GM21447 (cell line): Measurements from ENCODE around the gene FITM1.
"Not testable (repeated sequence)": the region's sequence is repeated elsewhere in the genome, so short reads cannot be mapped to it uniquely, and the experiment has no call there.

ENCODE experiments used
- ATAC-seq: cut with Tn5 transposase; IDR thresholded peaks from one replicate; pipeline ENCODE4 v1.9.1; 2021; ENCODE audit not compliant: unreplicated experiment

The FITM1 gene

GRCh38 chr14:24098229-24098926 lies 32.1 kb upstream of the FITM1 start:
- ATAC-seq: no peak

DNA sequence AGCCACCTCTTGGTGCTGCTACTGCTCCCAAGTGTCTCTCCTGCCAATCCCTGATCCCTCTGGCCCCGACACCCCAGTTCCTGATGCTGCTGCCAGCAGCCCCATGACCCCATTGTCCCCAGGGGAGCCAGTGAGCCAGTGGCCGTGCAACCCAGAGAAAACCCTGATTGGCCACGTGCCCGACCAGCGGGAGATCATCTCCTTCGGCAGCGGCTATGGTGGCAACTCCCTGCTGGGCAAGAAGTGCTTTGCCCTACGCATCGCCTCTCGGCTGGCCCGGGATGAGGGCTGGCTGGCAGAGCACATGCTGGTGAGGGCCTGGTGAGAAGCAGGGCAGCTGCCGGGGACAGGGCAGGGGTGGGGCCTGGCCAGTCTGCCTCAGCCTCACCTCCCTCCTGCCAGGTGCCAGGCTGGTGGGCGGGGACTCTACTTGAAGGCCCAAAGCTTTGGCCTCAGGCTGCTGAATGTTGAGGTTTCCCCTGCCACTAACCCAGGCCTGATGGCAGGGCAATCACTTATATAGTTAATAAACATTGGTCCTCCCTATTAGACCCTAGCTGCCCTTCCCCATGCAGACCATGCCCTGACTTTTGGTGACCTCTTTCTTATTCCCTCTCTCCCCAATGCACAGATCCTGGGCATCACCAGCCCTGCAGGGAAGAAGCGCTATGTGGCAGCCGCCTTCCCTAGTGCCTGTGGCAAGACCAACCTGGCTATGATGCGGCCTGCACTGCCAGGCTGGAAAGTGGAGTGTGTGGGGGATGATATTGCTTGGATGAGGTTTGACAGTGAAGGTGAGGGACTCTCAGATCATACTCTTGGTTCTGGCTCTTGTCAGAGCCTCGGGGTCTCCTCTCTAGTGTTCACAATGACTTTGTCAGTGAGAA lies 31.3 kb upstream of the FITM1 start:
- no peak for ATAC-seq

GRCh38 chr14:24100197-24100981 lies 30.1 kb upstream of the FITM1 start:
- no peak for ATAC-seq

DNA sequence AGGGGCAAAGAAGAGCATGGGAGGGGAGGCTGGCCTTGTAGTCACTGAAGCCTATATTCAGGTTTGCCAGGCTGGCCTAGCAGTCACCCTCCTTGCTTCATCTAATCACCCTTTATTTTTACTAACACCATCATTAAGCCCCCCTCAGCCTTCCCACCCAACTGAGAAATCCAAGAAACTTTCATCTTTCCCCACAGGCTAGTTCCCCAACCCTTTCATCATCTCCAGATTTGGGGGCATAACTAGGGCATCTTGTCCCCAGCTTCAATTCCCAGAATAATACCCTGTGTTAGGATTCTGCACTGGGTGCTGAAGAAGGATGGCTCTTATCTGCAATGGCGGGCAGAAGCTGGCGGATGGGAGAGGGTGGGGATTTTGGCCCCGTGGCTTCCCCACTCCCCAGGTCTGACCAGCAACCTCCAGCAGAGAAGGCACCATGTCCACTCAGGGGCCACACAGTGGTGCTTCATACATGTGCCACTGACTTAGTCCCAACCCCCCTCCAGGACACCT lies 29.4 kb upstream of the FITM1 start:
- no peak for ATAC-seq

- ATAC-seq: no peak
Observed at GRCh38 chr14:24102357-24103048, 28.0 kb upstream of the FITM1 start.

- ATAC-seq: no peak
Observed at GRCh38 chr14:24103451-24103850, 27.0 kb upstream of the FITM1 start.

DNA sequence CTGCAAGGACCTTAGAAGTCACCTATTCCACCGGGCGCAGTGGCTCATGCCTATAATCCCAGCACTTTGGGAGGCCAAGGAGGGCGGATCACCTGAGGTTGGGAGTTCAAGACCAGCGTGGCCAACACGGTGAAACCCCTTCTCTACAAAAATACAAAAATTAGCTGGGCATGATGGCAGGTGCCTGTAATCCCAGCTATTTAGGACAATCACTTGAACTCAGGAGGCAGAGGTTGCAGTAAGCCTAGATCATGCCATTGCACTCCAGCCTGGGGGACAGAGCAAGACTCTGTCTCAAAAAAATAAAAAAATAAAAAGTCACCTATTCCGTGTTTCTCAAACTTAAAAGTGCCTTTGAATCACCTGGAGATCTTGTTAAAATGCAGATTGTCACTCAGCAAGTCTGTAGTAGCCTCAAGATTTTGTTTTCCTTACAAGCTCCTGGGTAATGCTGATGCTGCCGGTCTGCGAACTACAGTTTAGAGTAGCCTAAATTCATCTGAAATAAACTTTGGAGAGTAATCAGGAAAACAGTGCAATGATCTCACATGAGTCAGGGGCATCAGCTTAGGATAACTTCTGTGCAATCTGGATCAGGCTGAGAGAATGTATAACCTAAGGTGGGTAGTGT lies 24.7 kb upstream of the FITM1 start:
- ATAC-seq: not testable (repeated sequence)

DNA sequence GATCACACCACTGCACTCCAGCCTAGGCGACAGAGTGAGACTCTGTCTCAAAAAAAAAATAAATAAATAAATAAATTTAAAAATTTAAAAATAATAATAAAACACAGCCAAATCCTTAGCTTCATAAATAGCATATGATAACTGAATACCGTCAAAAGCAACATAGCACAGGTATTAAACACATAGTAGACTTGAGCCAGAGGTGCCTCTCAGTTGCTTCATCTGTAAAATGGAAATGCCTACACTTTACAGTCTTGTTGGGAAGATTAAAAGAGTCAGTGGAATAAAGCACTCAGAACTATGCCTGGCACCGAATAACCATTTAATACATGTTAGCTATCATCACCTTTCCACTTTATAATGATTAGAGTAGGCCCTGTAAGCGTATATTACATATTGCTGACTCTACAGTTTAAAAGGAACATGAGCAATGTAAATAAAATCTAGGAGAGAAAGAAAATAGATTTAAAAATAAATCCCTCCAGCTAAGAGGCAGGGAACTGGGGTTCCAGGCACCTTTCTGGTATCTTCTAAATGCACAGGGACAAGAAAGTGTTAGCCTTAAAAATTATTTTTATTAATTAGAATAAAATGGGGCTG lies 23.7 kb upstream of the FITM1 start:
- no peak for ATAC-seq

- no peak for ATAC-seq
Observed at GRCh38 chr14:24108336-24108874, 22.1 kb upstream of the FITM1 start.

DNA sequence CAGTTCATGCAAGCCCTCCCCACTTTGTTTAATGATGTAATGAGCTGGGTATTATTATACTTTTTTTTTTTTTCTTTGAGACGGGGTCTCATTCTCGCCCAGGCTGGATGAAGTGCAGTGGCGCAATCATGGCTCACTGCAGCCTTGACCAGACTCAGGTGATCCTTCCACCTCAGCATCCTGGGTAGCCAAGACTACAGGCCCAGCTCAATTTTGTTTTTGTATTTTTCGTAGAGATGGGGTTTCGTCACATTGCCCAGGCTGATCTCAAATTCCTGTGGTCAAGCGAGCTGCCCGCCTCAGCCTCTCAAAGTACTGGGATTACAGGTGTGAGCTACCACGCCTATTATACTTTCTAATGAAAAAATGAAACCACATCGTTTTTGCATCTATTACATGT lies 20.4 kb upstream of the FITM1 start:
- ATAC-seq: no peak

GRCh38 chr14:24110523-24110922 lies 19.9 kb upstream of the FITM1 start:
- ATAC-seq: no peak

DNA sequence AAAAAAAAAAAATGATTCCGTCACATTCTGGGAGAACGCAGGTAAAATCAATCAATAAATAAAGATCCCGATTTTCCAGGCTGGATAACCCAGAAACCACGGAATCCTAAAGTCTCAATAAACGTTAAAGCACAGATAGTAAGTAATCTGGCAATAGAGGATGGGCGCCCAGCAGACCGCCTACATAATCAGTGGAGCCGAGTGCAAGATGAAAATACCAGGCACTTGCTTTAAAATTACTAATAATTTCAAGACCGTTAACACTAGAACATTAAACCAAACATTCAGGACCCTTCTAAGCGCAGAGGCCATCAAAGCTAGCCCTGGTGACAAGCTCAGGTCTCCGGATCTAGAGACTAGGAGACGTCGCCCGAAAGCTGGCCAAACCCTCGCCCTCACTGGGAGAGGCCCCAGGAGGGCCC lies 17.1 kb upstream of the FITM1 start:
- ATAC-seq: no peak

DNA sequence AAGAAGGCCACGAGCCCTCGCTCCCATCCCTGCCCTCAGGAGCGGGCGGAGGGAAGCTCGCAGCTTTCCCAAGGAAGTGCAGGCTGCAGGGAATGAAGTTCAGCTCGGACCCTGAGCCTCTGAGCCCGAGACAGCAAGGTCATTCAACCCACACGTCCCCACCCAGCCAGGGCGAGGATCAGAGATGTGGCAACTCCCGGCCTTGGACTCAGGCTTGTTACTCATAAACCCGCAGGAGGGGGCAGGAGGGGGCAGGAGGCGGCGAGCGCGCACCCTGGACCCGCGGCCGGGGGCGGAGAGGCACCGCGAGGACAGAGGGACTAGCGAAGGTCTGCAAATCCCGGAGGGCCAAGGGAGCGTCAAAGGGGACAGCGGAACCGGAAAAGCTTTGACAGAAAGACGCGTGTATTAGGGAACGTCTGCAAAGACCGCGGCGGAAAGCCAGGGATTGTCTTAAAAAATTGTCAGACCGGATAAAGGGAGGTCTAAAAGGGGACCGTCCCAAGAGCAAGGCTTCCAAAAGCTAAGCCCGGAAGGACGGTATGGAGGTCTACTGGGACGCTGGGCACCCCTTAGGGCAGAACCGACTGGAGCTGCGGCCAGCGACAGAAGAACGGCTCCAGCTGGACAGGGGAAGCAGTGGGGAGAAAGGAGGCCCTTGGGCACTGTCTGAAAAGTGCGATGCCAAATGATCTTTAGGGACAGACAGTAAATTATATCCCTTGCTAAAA lies 16.5 kb upstream of the FITM1 start:
- peak; percentile 32 for ATAC-seq

DNA sequence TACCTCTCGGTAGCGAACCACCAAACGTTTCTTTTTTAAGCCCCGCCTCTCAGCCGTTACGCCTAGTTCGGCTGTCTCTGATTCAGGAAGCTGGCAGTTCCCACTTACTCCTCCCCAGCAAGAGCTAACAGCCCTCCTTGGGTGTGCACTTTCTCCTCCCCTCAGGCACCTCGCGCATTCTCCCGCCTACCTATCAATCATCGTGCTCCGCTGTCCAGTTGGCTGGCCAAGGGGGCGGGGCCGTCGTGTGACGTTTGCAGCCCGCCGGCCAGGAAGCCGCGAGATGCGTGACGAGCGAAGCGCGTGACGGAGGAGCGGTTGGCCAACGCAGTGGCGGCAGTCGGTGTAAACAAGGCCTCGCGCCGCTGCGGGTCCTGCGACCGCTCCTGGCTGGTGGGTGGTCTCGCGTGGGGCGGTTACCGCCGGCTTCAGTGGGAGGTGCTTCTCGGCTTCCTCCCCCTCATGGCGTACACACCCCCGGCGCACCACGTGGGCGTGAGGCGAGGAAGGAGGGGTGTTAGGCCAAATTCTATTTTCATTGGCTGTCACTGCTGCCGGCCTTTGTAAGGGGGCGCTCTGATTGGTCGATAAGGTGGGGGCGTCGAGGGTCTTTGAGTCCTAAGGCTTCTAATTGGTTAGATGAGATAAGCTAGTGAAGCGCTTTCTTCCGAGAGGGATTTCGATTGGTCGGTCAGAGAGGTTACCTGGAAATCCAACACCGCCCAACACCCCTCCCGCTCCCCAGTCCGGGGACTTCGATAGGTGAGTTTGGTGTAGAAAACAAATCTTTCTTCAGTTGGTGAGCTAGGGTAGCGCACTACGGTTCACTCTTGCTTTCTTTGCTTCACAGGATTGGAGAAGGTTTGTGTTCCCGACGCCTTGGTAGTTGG lies 15.7 kb upstream of the FITM1 start, which contains the start of the genes DCAF11 and NRL:
Gene DCAF11, plus strand, starts transcription at position 246 of the 890 bp plus-strand sequence. CDS start 818 bp downstream, outside the sequence.
Gene NRL, minus strand, starts transcription at position 418 of the 890 bp plus-strand sequence. CDS start 32,101 bp downstream, outside the sequence.
- ATAC-seq: peak; percentile 81

- ATAC-seq: no peak
Observed at GRCh38 chr14:24115422-24116127, 14.9 kb upstream of the FITM1 start.

GRCh38 chr14:24116128-24116814 lies 14.2 kb upstream of the FITM1 start:
- no peak for ATAC-seq
